ENCODE data around the gene C6orf15.
"Not testable (repeated sequence)": the region's sequence is repeated elsewhere in the genome, so short reads cannot be mapped to it uniquely, and the experiment has no call there.

The C6orf15 gene

DNA sequence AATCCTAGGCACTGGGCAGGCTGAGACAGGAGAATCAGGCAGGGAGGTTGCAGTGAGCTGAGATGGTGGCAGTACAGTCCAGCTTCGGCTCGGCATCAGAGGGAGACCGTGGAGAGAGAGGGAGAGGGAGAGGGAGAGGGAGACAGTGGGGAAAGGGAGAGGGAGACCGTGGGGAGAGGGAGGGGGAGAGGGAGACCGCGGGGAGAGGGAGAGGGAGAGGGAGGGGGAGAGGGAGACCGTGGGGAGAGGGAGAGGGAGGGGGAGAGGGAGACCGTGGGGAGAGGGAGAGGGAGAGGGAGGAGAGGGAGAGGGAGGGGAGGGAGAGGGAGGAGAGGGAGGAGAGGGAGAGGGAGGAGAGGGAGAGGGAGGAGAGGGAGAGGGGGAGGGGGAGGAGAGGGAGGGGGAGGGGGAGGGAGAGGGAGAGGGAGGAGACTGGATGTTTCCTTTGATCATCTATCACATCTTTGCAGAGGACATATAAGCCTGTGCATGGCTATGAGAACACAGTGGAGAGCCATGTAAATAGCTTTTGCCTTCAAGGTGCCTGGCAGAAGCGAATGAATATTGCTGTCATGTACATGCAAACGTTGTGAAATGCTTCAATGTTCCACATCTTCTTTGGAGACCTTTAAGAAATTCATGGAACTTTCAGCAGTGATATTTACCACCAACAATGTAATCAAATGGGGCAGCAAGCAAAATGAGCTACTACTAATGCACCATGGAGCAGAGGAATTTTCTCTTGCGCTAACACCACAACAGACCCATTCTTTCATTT lies 44.3 kb downstream of the C6orf15 start:
- DNase-seq (ENCODE audit: low spot score) = not testable (repeated sequence)

DNA sequence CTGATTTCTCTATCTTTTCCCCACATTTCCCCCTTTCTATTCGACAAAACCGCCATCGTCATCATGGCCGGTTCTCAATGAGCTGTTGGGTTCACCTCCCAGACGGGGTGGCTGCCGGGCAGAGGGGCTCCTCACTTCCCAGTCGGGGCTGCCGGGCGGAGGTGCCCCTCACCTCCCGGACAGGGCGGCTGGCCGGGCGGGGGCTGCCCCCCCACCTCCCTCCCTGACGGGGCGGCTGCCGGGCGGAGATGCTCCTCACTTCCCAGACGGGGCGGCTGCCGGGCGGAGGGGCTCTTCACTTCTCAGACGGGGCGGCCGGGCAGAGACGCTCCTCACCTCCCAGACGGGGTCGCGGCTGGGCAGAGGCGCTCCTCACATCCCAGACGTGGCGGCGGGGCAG lies 45.3 kb downstream of the C6orf15 start:
- not testable (repeated sequence) for DNase-seq (ENCODE audit: low spot score)

DNA sequence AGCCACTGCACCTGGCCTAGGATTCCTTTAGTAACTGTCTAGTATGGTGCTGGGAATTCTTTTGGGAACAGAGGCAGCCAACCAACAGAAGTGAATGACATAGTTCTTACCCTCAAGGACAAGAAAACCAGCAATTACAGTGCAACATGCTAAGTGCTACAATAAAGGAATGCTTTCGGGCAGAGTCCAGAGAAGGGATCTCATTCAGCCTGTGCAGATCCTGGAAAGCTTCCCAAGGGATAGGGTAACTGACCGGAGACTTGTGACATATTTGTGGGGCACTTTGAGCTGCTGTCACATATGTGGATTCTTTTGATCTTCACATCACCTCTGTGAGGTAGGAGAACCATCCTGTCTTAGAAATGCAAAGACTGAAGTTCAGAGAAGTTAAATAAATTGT lies 46.8 kb downstream of the C6orf15 start:
- no peak for DNase-seq (ENCODE audit: low spot score)

DNA sequence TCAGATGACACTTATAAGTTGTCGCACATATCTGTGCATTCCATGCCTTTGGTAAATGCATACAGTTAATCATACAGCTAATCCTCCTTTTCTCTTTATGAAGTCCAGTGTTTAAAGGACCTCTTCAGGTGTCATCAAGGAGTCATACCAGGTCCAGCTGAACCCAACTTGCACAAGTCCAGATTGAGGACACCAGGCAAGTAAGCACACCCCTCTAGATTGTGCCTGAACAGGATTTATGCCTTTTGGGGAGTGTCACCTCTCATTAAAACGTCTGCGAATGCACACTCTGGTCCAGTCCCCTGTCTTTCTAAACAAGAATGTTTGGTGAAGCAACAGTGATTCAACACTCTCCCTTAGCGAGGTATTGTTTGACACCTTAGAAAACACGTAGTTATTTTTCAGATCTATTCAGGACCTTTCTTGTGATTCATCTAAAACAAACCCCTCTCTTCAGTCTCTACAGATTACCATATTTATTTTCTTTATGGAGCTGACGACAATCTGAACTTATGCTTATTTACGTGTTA lies 48.4 kb downstream of the C6orf15 start:
- no peak for DNase-seq (ENCODE audit: low spot score)

All from germinal center (tissue), 1 donor.